Measurements from ENCODE around the gene UBL3. TPM values are rescaled to one million over a fixed set of nuclear protein-coding genes. Genes with fewer than 3 reads are reported as not detected.
A peak's percentile ranks its signal among the peaks of the same experiment; 100 is the strongest.

The UBL3 gene
- total RNA-seq, 1 donor from 2014 or later, result 37.7 TPM

DNA sequence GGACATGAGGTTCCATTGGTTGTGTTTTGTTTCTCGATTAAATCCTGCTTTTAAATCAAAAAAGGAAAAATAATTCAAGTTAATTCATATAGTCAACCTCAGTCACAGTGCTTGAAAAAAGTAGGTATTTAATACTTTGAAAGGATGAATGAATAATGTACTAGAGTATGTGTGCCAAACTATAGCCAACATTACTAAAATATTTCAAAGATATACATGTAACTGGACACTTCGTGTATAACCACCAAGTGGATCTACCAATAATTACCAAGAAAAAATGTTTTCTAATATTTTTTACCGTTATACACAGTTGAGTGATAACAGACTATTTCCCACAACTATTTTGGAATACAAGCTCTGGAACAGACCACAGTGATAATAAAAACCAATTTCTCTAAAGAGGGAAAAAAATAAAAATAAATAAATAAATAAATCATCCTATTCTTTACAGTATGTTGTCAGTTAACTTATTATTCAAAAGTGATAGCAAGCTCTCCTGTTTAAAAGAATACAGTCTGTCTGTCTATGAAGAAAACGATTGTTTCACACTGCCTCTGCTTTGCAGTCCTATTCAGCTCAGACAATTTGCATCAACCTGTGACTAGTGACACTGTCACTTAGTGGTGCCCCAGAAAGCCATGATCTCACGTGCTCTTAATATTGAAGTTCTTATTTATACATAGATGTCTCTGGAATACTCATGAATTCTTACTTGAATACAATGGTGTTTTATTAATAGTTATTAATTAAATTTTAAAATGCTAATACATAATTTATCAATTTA is 58.2 kb downstream of the UBL3 start:
- DNase-seq (ENCODE audit: extremely low spot score, unreplicated experiment), result no peak
- TF ChIP-seq, protein P1, sequence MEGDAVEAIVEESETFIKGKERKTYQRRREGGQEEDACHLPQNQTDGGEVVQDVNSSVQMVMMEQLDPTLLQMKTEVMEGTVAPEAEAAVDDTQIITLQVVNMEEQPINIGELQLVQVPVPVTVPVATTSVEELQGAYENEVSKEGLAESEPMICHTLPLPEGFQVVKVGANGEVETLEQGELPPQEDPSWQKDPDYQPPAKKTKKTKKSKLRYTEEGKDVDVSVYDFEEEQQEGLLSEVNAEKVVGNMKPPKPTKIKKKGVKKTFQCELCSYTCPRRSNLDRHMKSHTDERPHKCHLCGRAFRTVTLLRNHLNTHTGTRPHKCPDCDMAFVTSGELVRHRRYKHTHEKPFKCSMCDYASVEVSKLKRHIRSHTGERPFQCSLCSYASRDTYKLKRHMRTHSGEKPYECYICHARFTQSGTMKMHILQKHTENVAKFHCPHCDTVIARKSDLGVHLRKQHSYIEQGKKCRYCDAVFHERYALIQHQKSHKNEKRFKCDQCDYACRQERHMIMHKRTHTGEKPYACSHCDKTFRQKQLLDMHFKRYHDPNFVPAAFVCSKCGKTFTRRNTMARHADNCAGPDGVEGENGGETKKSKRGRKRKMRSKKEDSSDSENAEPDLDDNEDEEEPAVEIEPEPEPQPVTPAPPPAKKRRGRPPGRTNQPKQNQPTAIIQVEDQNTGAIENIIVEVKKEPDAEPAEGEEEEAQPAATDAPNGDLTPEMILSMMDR (conservative IDR thresholded peaks at IDR 0.05), result no peak
- no peaks in the 10 kb centered on the region for H3K36me3 Mint-ChIP-seq

DNA sequence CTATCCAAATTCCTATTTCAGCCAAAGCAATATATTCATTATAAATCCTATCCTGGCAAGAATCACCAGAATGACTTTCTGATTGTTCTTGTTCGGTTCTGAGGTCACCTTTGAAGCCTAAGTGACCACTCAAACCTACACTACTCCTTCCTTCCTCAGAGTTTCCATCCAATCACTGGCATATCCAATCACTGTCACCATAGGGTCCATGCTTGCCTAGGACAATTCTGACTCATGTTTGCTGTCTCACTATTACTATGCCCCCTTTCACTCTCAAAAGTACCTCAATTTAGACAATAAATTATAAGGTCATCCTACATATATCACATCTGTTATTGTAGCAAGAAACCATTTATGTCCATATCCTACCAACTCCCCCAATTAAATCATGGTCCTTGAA is 58.9 kb downstream of the UBL3 start:
- Mint-ChIP-seq H3K36me3 (no peaks in the 10 kb centered on the region), H3K4me3 (no peak overlapping the region), H3K27ac (no peak overlapping the region), H3K4me1 (ENCODE audit: unreplicated experiment) (peaks cover under 1% of the 10 kb centered on the region), H3K27me3 (no peaks in the 10 kb centered on the region), H3K9me3 (no peaks in the 10 kb centered on the region)
- TF ChIP-seq, protein P1 (conservative IDR thresholded peaks at IDR 0.05), result no peak
- no peak for DNase-seq (ENCODE audit: extremely low spot score, unreplicated experiment)

More for the DNA sequence above, 58.2 kb downstream of the UBL3 start:
- H3K4me1 Mint-ChIP-seq (ENCODE audit: unreplicated experiment), result peaks cover 3% of the 10 kb centered on the region
- H3K27me3 Mint-ChIP-seq, result no peaks in the 10 kb centered on the region
- no peak overlapping the region for H3K27ac Mint-ChIP-seq
- no peaks in the 10 kb centered on the region for H3K9me3 Mint-ChIP-seq
- no peak overlapping the region for H3K4me3 Mint-ChIP-seq

GRCh38 chr13:29786698-29787097 is 63.7 kb downstream of the UBL3 start:
- no peak overlapping the region for H3K27ac Mint-ChIP-seq
- no peak for DNase-seq (ENCODE audit: extremely low spot score, unreplicated experiment)
- H3K9me3 Mint-ChIP-seq, result no peaks in the 10 kb centered on the region
- no peaks in the 10 kb centered on the region for H3K4me1 Mint-ChIP-seq (ENCODE audit: unreplicated experiment)
- TF ChIP-seq, protein P1 (conservative IDR thresholded peaks at IDR 0.05), result no peak
- H3K36me3 Mint-ChIP-seq, result no peaks in the 10 kb centered on the region
- no peak overlapping the region for H3K4me3 Mint-ChIP-seq
- no peaks in the 10 kb centered on the region for H3K27me3 Mint-ChIP-seq

- Mint-ChIP-seq H3K27me3 (no peaks in the 10 kb centered on the region), H3K4me1 (ENCODE audit: unreplicated experiment) (no peaks in the 10 kb centered on the region), H3K4me3 (no peak overlapping the region), H3K27ac (peak overlapping the region; percentile 4), H3K36me3 (no peaks in the 10 kb centered on the region), H3K9me3 (no peaks in the 10 kb centered on the region)
- TF ChIP-seq, protein P1 (conservative IDR thresholded peaks at IDR 0.05), result no peak
- DNase-seq (ENCODE audit: extremely low spot score, unreplicated experiment), result no peak
These were observed 64.4 kb downstream of the UBL3 start for GRCh38 chr13:29785978-29786377.

- no peak overlapping the region for H3K27ac Mint-ChIP-seq
- H3K4me1 Mint-ChIP-seq (ENCODE audit: unreplicated experiment), result no peaks in the 10 kb centered on the region
- H3K36me3 Mint-ChIP-seq, result no peaks in the 10 kb centered on the region
- H3K4me3 Mint-ChIP-seq, result no peak overlapping the region
- TF ChIP-seq, protein P1 (conservative IDR thresholded peaks at IDR 0.05), result no peak
- H3K9me3 Mint-ChIP-seq, result no peaks in the 10 kb centered on the region
- no peak for DNase-seq (ENCODE audit: extremely low spot score, unreplicated experiment)
- no peaks in the 10 kb centered on the region for H3K27me3 Mint-ChIP-seq
These were observed 67.6 kb downstream of the UBL3 start for GRCh38 chr13:29782798-29783197.
